ENCODE results near the gene MSL1. TPM values are rescaled to one million over a fixed set of nuclear protein-coding genes. Genes with fewer than 3 reads are reported as not detected.

Gene MSL1
- total and polyA plus RNA-seq, 2 of the 13 experiments (the other 11 are each of a cell fraction or from before 2014, with no cell fraction given) = 63.8 to 88.5 TPM

GRCh38 chr17:40139566-40140058 lies 17.8 kb downstream of the MSL1 start (continued):
- TF ChIP-seq HNRNPH1 (optimal IDR thresholded peaks at IDR 0.05; ENCODE audit: low read depth, low read length) = no peak
- no peak for TF ChIP-seq RBFOX2 (IDR thresholded peaks at IDR 0.05; ENCODE audit: low read depth, low read length)
- TF ChIP-seq ZNF33B (CRISPR knock-in tag; IDR thresholded peaks at IDR 0.05) = no peak
- TF ChIP-seq TRAFD1 (CRISPR knock-in tag; IDR thresholded peaks at IDR 0.05; ENCODE audit: borderline replicate concordance) = peak; percentile 40; the same call in 1 of the 2 replicates
- 0 out of 2 replicates have a peak, but pooled peaks have one; percentile 19 for TF ChIP-seq HINFP (CRISPR knock-in tag; IDR thresholded peaks at IDR 0.05; ENCODE audit: low read depth)
- no peak for TF ChIP-seq PHF21A (CRISPR knock-in tag; IDR thresholded peaks at IDR 0.05)
- TF ChIP-seq ZNF280D (CRISPR knock-in tag; IDR thresholded peaks at IDR 0.05) = peak; percentile 68
- TF ChIP-seq ZNF230 (CRISPR knock-in tag; IDR thresholded peaks at IDR 0.05) = peak; percentile 13; the same call in 1 of the 2 replicates
- 0 out of 2 replicates have a peak, but pooled peaks have one; percentile 21 for TF ChIP-seq ZNF232 (CRISPR knock-in tag; IDR thresholded peaks at IDR 0.05; ENCODE audit: borderline replicate concordance)
- peak; percentile 40; the same call in 1 of the 2 replicates for TF ChIP-seq TBP (CRISPR knock-in tag; IDR thresholded peaks at IDR 0.05)
- no peak for TF ChIP-seq FIP1L1 (IDR thresholded peaks at IDR 0.05; ENCODE audit: borderline replicate concordance, insufficient read depth, low read depth, low read length)
- TF ChIP-seq ZNF33A (CRISPR knock-in tag; IDR thresholded peaks at IDR 0.05; ENCODE audit: borderline replicate concordance) = peak; percentile 97; the same call in 1 of the 2 replicates
- peak; percentile 75 to 92 for TF ChIP-seq NR2F1 (CRISPR knock-in tag; IDR thresholded peaks at IDR 0.05)
- peak; percentile 12; the same call in 1 of the 2 replicates for TF ChIP-seq MED13 (CRISPR knock-in tag; IDR thresholded peaks at IDR 0.05)
- no peak for TF ChIP-seq ZBTB34 (CRISPR knock-in tag; IDR thresholded peaks at IDR 0.05)
- TF ChIP-seq PRDM10 (CRISPR knock-in tag; IDR thresholded peaks at IDR 0.05; ENCODE audit: low read depth) = 0 out of 2 replicates have a peak, but pooled peaks have one; percentile 15
- TF ChIP-seq ZNF777 (CRISPR knock-in tag; IDR thresholded peaks at IDR 0.05) = no peak
